ENCODE data around the gene ITGB2. TPM values are rescaled to one million over a fixed set of nuclear protein-coding genes. Genes with fewer than 3 reads are reported as not detected.

The ITGB2 gene
- total RNA-seq, 1 experiment from 2014 or later = 24.8 TPM

- H3K4me3 Mint-ChIP-seq (ENCODE audit: unreplicated experiment) = no peak overlapping the region
- no peak for DNase-seq (ENCODE audit: unreplicated experiment)
- H3K4me1 Mint-ChIP-seq (ENCODE audit: insufficient read depth, unreplicated experiment) = peaks cover 6% of the 10 kb centered on the region
- H3K9me3 Mint-ChIP-seq (ENCODE audit: unreplicated experiment) = no peaks in the 10 kb centered on the region
- no peak overlapping the region for H3K27ac Mint-ChIP-seq (ENCODE audit: low read depth, unreplicated experiment)
- H3K27me3 Mint-ChIP-seq (ENCODE audit: insufficient read depth, unreplicated experiment) = no peaks in the 10 kb centered on the region
- no TSS peak for BruUV-seq (replicated peaks)
- TF ChIP-seq, protein P1, sequence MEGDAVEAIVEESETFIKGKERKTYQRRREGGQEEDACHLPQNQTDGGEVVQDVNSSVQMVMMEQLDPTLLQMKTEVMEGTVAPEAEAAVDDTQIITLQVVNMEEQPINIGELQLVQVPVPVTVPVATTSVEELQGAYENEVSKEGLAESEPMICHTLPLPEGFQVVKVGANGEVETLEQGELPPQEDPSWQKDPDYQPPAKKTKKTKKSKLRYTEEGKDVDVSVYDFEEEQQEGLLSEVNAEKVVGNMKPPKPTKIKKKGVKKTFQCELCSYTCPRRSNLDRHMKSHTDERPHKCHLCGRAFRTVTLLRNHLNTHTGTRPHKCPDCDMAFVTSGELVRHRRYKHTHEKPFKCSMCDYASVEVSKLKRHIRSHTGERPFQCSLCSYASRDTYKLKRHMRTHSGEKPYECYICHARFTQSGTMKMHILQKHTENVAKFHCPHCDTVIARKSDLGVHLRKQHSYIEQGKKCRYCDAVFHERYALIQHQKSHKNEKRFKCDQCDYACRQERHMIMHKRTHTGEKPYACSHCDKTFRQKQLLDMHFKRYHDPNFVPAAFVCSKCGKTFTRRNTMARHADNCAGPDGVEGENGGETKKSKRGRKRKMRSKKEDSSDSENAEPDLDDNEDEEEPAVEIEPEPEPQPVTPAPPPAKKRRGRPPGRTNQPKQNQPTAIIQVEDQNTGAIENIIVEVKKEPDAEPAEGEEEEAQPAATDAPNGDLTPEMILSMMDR (IDR thresholded peaks at IDR 0.05; ENCODE audit: unreplicated experiment) = no peak
- POLR2A ChIA-PET = interaction anchor here (1.0 to 1.6 kb wide), 3 partner anchors 19 to 234 kb away, joined by 3 to 4 read pairs (median 4); partner anchors contain the start of gene PTTG1IP
- intact Hi-C loops (cut with micrococcal nuclease) = no loop called here
- H3K36me3 Mint-ChIP-seq (ENCODE audit: insufficient read depth, unreplicated experiment) = no peaks in the 10 kb centered on the region
- CTCF ChIA-PET = interaction anchor here (0.6 to 4.3 kb wide), 8 partner anchors 12 to 1027 kb away, joined by 3 to 25 read pairs (median 4); no protein-coding TSS in a partner anchor
Observed at GRCh38 chr21:44894687-44895302, 25.9 kb downstream of the ITGB2 start.

DNA sequence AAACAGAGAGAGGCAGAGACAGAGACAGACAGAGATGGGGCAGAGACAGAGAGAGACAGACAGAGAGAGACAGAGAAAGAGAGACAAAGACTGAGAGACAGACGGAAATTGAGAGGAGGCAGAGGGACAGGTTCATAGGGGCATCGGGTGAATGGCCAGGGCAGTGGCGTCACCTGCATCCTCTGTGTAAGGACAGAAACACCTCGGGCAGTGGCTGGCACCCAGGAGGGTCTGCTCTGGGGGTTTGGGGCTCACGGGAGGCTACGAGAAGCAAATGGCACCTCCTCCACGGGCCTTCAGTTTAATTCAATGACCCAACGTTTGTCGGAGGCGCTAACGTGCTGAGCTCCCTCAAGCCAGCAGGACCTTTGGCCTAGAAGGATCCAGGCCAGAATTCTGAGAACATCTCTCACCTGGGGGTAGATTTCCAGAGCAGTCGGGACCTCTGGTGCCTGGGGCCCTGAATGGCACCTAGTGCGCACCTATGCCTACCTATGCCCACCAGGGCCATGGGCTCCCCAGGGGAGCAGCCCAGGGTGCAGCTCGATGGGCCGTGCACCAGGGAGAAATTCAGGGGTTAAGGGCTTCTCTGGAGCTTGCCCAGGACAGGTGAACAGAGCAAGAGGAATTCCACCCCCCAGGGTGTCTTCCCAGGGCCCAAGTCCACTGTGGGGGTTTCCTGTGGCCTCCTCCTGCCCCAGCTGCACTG is 26.6 kb downstream of the ITGB2 start:
- CTCF ChIA-PET = interaction anchor here (0.6 to 4.3 kb wide), 10 partner anchors 11 to 1027 kb away, joined by 3 to 25 read pairs (median 4); no protein-coding TSS in a partner anchor
- H3K9me3 Mint-ChIP-seq (ENCODE audit: unreplicated experiment) = no peaks in the 10 kb centered on the region
- DNase-seq (ENCODE audit: unreplicated experiment) = no peak
- POLR2A ChIA-PET = interaction anchor here (0.7 to 1.1 kb wide), 3 partner anchors 13 to 235 kb away, joined by 3 to 4 read pairs (median 3); partner anchors contain the start of gene PTTG1IP
- H3K27ac Mint-ChIP-seq (ENCODE audit: low read depth, unreplicated experiment) = no peak overlapping the region
- no peaks in the 10 kb centered on the region for H3K27me3 Mint-ChIP-seq (ENCODE audit: insufficient read depth, unreplicated experiment)
- TF ChIP-seq, protein P1 (IDR thresholded peaks at IDR 0.05; ENCODE audit: unreplicated experiment) = no peak
- no peaks in the 10 kb centered on the region for H3K36me3 Mint-ChIP-seq (ENCODE audit: insufficient read depth, unreplicated experiment)
- H3K4me3 Mint-ChIP-seq (ENCODE audit: unreplicated experiment) = no peak overlapping the region
- intact Hi-C loops (cut with micrococcal nuclease) = no loop called here
- BruUV-seq (replicated peaks) = no TSS peak
- H3K4me1 Mint-ChIP-seq (ENCODE audit: insufficient read depth, unreplicated experiment) = peaks cover 6% of the 10 kb centered on the region

GRCh38 chr21:44893278-44893556 is 27.5 kb downstream of the ITGB2 start:
- no peaks in the 10 kb centered on the region for H3K9me3 Mint-ChIP-seq (ENCODE audit: unreplicated experiment)

More at GRCh38 chr21:44893278-44893556, 27.5 kb downstream of the ITGB2 start:
- Mint-ChIP-seq H3K27ac (ENCODE audit: low read depth, unreplicated experiment) (no peak overlapping the region), H3K36me3 (ENCODE audit: insufficient read depth, unreplicated experiment) (no peaks in the 10 kb centered on the region), H3K27me3 (ENCODE audit: insufficient read depth, unreplicated experiment) (no peaks in the 10 kb centered on the region), H3K4me3 (ENCODE audit: unreplicated experiment) (no peak overlapping the region), H3K4me1 (ENCODE audit: insufficient read depth, unreplicated experiment) (peaks cover 6% of the 10 kb centered on the region)
- no TSS peak for BruUV-seq (replicated peaks)
- ChIA-PET CTCF (interaction anchor here (0.6 to 4.3 kb wide), 10 partner anchors 10 to 82 kb away, joined by 3 to 25 read pairs (median 5); no protein-coding TSS in a partner anchor), POLR2A (interaction anchor here (0.7 kb wide), 1 partner anchor 14 kb away, joined by 3 read pairs; no protein-coding TSS in a partner anchor)
- no peak for DNase-seq (ENCODE audit: unreplicated experiment)
- TF ChIP-seq, protein P1 (IDR thresholded peaks at IDR 0.05; ENCODE audit: unreplicated experiment) = no peak
- intact Hi-C loops (cut with micrococcal nuclease) = no loop called here

Data from MCF 10A (cell line).